ENCODE data around the gene GRID2. TPM values are rescaled to one million over a fixed set of nuclear protein-coding genes. Genes with fewer than 3 reads are reported as not detected.

GRID2 gene
- total RNA-seq, 3 donors from 2014 or later = 0.44 TPM; not detected in 2

- TF ChIP-seq, protein P1, sequence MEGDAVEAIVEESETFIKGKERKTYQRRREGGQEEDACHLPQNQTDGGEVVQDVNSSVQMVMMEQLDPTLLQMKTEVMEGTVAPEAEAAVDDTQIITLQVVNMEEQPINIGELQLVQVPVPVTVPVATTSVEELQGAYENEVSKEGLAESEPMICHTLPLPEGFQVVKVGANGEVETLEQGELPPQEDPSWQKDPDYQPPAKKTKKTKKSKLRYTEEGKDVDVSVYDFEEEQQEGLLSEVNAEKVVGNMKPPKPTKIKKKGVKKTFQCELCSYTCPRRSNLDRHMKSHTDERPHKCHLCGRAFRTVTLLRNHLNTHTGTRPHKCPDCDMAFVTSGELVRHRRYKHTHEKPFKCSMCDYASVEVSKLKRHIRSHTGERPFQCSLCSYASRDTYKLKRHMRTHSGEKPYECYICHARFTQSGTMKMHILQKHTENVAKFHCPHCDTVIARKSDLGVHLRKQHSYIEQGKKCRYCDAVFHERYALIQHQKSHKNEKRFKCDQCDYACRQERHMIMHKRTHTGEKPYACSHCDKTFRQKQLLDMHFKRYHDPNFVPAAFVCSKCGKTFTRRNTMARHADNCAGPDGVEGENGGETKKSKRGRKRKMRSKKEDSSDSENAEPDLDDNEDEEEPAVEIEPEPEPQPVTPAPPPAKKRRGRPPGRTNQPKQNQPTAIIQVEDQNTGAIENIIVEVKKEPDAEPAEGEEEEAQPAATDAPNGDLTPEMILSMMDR (IDR thresholded peaks at IDR 0.05) = no peak
- DNase-seq (no peak), ATAC-seq (no peak)
- Histone ChIP-seq H3K9me3 (no peaks in the 10 kb centered on the region), H3K4me3 (no peak overlapping the region), H3K36me3 (ENCODE audit: low read depth) (no peaks in the 10 kb centered on the region), H3K4me1 (ENCODE audit: low read depth) (no peaks in the 10 kb centered on the region)
- intact Hi-C loops (cut with DNase I, micrococcal nuclease) = no loop called here
Measured at GRCh38 chr4:92279296-92279695, 24.5 kb upstream of the GRID2 start.

GRCh38 chr4:92299152-92299551 is 4.6 kb upstream of the GRID2 start:
- TF ChIP-seq, protein P1 (IDR thresholded peaks at IDR 0.05) = no peak
- no peaks in the 10 kb centered on the region for H3K9me3 ChIP-seq
- DNase-seq (no peak), ATAC-seq (no peak)
- H3K36me3 ChIP-seq (ENCODE audit: low read depth) = no peaks in the 10 kb centered on the region
- no peaks in the 10 kb centered on the region for H3K4me1 ChIP-seq (ENCODE audit: low read depth)
- H3K4me3 ChIP-seq = no peak overlapping the region
- intact Hi-C loops (cut with DNase I, micrococcal nuclease) = no loop called here

GRCh38 chr4:92304121-92304520 is 355 bp downstream of the GRID2 start:
- intact Hi-C loops (cut with DNase I, micrococcal nuclease) = no loop called here
- no peaks in the 10 kb centered on the region for H3K4me1 ChIP-seq (ENCODE audit: low read depth)
- no peak for ATAC-seq
- no peak for DNase-seq
- H3K36me3 ChIP-seq (ENCODE audit: low read depth) = no peaks in the 10 kb centered on the region
- no peaks in the 10 kb centered on the region for H3K9me3 ChIP-seq
- no peak overlapping the region for H3K4me3 ChIP-seq
- TF ChIP-seq, protein P1 (IDR thresholded peaks at IDR 0.05) = no peak

DNA sequence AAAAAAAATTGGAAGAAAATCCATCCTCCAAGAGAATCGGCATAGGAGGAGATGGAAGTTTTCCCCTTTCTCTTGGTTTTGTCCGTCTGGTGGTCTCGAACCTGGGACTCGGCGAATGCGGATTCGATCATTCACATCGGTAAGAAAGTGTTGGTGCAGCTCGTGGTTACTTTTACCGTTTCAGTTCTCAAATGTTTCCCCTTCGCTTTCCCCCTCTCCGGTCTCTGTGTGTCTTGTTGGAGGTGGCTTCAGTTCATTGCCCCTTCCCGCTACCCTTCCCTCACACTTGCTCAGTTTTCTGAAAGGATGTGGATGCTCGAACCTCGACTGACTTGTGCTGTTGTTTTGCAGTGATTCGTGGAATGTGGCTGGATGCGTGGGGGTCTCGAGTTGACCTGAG is 840 bp downstream of the GRID2 start:
- Histone ChIP-seq H3K4me1 (ENCODE audit: low read depth) (no peaks in the 10 kb centered on the region), H3K9me3 (no peaks in the 10 kb centered on the region), H3K36me3 (ENCODE audit: low read depth) (no peaks in the 10 kb centered on the region), H3K4me3 (no peak overlapping the region)
- TF ChIP-seq, protein P1 (IDR thresholded peaks at IDR 0.05) = no peak
- intact Hi-C loops (cut with DNase I, micrococcal nuclease) = no loop called here
- no peak for ATAC-seq
- no peak for DNase-seq

DNA sequence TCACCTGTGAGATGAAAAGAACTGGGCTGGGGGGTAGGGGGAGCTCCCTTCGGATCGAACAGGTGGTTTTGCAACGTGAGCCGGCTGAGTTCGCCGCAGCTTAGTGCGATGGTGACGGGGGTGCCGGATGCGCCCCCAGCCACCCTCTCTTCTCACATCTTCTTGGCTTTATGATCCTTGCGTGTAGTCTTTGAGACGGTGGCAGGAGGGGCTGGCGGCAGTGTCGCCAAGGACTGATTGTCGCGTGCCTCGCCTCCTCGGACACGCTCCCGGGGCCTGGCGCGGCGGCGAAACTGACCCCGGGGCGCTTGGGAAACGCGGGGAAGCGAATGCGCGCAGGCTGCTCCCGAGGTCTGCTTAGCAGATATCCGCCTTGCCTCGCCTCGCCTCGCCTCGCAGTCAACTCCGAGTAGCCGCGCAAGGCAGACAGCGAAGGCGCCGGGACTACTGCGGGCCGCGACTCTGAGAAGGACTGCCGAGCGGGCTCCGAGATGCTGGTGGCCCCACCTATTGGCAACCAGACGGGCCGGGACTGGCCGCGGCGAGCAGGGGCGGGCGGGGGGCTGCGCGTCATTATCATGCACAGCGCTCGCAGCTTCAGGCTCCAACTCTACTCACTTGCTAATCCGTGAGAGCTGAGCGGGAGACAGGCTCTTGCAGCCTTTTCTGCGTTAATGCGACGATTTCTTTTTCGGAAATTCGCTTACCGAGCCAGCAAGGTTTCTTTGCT is 1.5 kb downstream of the GRID2 start:
- no peaks in the 10 kb centered on the region for H3K4me1 ChIP-seq (ENCODE audit: low read depth)
- TF ChIP-seq, protein P1 (IDR thresholded peaks at IDR 0.05) = no peak
- DNase-seq (peak in 2 of 3 donors; percentile 4 to 55), ATAC-seq (peak; percentile 42)
- H3K9me3 ChIP-seq = no peaks in the 10 kb centered on the region
- H3K4me3 ChIP-seq = no peak overlapping the region
- no peaks in the 10 kb centered on the region for H3K36me3 ChIP-seq (ENCODE audit: low read depth)
- intact Hi-C loops (cut with DNase I, micrococcal nuclease) = no loop called here

Data from mucosa of descending colon (tissue), 3 donors.